ENCODE results near the gene JOSD2.

The JOSD2 gene

GRCh38 chr19:50505856-50506611 lies 5.0 kb downstream of the JOSD2 start:
- TF ChIP-seq CTCF (IDR thresholded peaks at IDR 0.05; ENCODE audit: extremely low read depth, missing control alignments): no peak
- DNase-seq (ENCODE audit: low spot score): no peak

DNA sequence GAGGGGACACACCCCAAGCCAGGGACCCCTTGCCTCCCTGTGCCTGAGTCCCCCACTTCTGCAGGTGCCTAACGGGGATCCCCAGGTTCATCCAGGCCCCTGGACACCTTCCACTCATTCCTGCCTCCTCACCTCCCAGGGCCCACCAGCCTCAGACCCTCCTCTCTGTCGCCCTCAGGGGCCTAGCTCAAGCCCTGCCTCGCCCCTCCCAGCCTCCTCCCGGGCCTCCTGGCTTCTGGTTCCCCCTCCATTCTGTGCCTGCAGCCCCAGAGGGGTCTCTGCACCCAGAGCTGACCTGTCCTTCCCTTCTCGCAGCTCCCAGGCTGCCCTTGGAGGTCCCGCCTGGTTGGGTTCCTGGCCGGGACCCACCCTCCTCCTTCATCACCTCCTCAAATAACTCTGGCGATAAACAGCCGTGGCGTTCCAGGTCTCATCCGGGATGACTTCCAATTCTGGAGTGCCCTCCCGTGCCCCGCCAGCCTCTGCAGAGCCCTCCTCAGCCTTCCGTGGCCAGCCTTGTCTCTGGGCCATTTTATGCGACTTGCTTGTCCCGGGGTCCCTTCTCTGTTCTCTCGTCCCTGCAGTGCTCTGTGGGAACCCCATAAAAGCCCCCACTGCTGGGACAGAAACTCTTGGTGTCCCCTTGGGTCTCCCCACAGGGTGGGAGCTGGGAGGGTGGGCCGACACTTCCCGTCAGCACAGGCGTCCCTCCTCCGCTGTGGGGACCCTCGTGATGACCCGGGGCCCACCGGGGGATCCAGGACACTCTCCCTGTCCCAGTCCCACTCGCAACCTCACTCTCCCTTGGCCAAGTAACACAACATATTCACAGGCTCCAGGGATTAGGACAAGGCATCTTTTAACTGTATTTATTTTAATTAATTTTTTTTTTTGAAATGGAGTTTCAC lies 9.2 kb downstream of the JOSD2 start:
- no peak for DNase-seq (ENCODE audit: low spot score)
- TF ChIP-seq CTCF (IDR thresholded peaks at IDR 0.05; ENCODE audit: extremely low read depth, missing control alignments): no peak

GRCh38 chr19:50501186-50501567 lies 9.8 kb downstream of the JOSD2 start:
- DNase-seq (ENCODE audit: low spot score): no peak
- TF ChIP-seq CTCF (IDR thresholded peaks at IDR 0.05; ENCODE audit: extremely low read depth, missing control alignments): no peak

DNA sequence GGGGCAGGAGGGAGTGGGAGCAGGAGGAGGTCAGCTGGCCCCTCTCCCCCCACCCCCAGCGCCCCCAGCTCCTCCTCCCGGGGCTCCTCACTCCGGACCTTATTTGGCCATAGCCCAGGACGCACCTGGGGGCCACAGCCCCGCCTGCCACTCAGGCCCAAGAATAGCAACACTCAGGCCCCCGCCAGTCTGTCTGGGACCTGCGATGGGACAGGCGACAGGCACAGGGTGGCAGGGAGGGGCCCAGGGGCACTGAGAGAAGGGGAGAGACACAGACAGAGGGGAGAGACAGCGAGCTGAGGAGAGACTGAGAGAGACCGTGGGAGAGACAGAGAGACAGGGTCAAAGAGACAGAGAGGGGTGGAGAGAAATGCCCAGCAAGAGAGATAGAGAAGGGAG lies 10.2 kb downstream of the JOSD2 start:
- no peak for DNase-seq (ENCODE audit: low spot score)
- no peak for TF ChIP-seq CTCF (IDR thresholded peaks at IDR 0.05; ENCODE audit: extremely low read depth, missing control alignments)

GRCh38 chr19:50500060-50500752 lies 10.8 kb downstream of the JOSD2 start:
- peak; percentile 71 for DNase-seq (ENCODE audit: low spot score)
- TF ChIP-seq CTCF (IDR thresholded peaks at IDR 0.05; ENCODE audit: extremely low read depth, missing control alignments): no peak

- TF ChIP-seq CTCF (IDR thresholded peaks at IDR 0.05; ENCODE audit: extremely low read depth, missing control alignments): no peak
- no peak for DNase-seq (ENCODE audit: low spot score)
Observed at GRCh38 chr19:50498219-50499056, 12.6 kb downstream of the JOSD2 start.

Measured in GM20000 (cell line).